NCI-H1694 (cell line): ENCODE measurements around the gene LRP1B.
A peak's percentile ranks its signal among the peaks of the same experiment; 100 is the strongest.

ENCODE experiments used
- DNase-seq: peaks from one replicate; lab custom pipeline; 2025; lab: John Stamatoyannopoulos, UW

LRP1B gene

DNA sequence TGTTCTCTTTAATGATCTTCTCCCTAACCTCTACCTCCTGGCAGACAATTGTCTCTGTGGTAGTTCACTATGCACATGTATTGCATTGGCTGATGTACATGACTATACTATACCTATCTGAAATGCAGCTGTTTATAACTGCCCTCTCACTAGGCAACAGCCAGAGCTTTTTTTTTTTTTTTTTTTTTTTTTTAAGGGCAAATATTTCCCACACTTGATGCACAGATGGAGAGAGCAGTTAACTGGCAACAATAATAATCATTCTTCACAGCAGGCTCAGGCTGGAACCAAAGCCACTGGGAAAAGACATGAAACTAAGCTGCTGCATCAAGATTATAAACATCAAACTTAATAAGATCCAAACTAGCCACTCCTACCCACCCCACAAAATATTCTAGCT, 707.7 kb downstream of the LRP1B start:
- peak; percentile 86 for DNase-seq

DNA sequence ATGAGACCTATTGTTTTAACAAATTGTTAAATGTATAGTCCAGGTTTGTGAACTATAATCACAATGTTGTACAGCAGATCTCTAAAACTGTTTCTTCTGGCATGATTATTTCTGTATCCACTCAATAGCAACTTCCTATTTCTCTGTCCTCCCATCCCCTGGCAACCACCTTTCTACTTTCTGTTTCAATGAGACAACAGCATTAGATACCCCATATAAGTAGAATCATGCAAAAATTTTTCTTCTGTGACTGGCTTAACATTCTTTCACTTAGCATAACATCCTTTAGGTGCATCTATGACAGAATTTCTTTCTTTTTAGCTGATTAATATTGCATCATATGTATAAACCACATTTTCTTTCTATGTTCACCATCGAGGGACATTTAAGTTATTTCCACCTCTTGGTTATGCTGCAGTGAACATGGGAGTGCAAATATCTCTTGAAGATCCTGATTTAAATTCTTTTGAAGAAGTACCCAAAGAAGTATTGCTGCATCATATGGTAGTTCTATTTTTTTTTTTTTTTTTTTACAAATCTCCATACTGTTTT, 713.5 kb downstream of the LRP1B start:
- no peak for DNase-seq

DNA sequence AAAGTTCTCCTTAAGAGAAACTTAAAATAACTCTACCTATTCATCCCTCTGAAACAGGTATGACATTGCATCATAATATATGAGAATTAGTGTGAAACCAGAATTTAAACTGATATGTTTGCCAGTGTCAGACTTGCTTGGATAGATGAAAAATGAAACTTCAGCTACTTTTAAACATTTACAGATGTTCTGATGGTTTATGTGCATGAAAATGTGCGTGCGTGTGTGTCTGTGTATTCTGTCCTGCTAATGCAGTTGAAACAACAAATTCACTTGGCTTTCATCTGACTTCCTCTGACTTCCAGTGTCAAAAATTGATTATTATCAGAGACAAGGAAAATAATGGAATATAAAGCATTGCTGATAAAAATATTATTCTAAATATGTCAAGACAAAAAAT, 719.4 kb downstream of the LRP1B start:
- no peak for DNase-seq

GRCh38 chr2:141399270-141399669, 731.5 kb downstream of the LRP1B start:
- no peak for DNase-seq

DNA sequence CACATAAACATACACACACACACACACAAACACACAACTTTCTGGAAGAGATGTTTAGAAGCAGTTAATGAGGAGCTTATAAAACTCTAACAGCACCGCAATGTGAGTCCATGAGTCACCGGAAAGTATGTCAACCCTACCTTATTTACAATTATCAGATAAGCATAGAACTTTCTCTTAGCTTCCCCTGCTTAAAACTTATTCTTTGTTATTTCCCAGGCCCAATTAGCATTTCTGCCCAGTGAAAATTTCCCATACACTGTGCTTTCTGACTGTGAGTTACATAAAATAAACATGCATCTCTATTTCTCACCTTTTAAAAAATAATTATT, 737.6 kb downstream of the LRP1B start:
- DNase-seq = no peak

DNA sequence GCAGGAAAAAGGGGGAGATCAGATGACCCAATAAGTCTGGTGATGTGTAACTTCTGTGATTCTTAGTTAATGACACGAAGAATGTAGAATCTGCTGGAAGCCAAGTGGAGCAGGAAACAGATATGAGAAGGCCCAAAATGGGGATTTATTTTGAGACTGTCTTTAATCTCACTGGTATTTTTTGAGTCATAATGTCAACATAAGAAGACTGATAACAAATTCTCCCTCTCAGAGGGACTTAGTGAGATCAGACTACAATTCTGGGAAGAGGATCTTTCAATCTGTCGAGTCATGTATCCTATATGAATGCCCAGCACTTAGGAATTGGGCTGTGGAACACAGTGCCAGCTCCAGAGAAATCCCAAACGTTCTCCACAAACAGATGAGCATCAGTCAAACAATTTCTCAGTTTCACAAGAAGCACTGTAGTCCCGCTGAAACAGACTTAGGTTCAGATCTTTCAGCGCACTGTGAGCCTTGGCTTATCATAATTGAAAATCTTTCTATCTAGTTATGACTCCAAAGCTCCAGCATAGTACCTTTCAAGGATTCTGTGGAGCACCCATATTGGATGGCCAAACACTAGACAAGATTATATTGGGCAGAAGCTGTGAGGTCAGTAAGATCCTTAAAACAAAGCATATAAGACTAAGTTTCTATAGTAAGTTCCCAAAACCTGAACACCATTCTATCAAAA, 738.2 kb downstream of the LRP1B start:
- no peak for DNase-seq

- no peak for DNase-seq
Observed at GRCh38 chr2:141386168-141386567, 744.6 kb downstream of the LRP1B start.

DNA sequence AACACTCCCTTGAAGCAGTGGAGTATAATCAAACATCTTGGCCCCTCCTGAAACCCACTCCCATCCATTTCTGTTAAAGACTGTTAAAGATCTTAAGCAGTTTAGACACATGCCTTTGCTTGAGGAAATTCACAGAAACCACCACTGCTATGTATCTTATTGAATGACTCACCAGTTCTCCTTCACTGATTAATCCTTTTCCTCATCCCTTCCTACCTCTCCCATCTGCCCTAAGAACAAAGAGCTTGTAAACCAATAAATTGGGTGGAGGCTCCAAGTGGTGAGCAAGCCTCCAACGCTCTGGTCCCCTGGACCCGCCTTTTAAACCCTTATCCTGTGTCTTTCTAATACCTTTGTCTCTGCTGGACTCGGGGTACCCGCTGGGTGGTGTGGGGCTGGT, 746.1 kb downstream of the LRP1B start:
- DNase-seq = no peak

DNA sequence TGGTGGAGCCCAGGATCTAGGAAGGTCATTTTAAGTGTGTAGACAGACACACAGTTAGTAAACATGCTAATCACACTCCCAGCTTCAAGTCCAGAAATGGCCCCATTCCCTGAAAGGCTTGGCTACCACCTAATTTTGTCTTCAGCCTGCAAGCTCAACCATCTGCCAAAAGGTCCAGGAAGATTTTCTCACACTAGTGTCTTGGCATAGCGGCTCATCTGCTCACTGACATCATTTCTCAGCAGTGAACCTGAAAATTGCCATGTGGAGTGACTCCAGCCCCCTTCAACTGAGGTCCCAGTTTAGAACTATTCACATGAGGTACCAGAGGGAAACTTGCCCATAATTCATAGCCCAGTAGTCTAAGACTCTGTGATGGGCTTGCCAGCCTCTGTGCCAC, 748.9 kb downstream of the LRP1B start:
- DNase-seq = no peak

DNA sequence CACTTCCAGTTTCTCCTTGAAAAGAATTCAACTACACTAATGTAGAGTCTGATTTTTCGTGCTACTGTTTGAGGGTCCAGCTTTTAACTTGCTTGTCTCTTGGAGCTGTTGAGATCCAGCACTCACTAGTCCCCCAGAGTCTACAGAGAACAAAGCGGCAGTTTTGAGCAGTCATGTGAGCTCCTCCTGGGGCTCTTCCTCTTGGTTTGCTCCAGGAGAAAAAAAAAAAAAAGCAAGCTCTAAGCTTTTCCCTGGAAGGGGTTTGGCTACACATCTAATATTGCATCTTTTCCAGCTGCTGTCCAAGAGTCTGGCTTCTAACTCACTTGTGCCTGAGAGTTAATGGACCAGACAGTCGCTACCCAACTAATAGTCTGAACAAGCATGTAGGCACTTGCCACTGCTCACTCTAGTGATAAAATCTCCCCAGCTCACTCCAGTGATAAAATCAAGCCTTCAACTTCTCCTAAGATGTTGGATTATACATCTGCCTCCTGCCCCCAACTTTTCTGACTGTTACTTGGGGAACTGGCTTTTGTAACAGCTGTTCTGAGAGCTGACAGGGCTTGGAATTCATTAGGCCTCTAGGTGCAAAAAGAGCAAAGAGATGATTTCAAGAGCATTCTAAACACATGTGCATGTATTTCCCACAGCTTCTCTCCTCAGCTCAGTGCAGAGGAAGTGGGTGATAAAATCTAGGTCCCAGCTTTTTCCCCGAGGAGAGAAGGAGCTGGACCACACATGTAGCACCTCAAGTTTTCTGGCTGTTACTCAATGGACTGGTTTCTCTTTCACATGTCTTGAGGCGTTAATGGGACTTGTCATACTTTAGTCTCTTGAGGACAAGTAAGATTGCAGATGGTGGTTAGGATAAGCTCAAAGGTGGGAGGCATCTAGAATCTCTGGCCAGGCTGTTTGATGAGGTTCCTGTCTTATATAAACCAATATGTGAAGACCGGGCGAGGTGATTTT, 750.5 kb downstream of the LRP1B start:
- no peak for DNase-seq

GRCh38 chr2:141364821-141365220, 766.0 kb downstream of the LRP1B start:
- DNase-seq = no peak

GRCh38 chr2:141362311-141362710, 768.5 kb downstream of the LRP1B start:
- no peak for DNase-seq

- no peak for DNase-seq
Observed at GRCh38 chr2:141348481-141348880, 782.3 kb downstream of the LRP1B start.

DNA sequence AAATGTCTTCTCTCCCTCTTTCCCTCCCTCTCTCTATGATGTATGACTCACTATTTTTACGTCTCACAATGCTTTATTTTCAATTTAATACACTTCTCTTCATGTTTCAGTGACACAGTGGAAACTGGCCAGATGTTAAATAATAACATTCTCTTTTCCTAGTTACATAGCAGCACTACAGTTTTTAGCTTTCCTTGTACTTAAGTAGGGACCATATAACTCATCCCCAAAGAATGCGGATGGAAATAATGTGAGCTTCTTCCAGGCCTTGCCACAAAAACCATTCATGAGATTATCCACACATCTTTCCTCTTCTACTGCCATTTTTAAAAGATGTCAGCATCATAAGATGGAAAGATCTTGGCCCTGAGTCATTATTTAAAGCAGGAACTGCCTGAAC, 789.4 kb downstream of the LRP1B start:
- no peak for DNase-seq

GRCh38 chr2:141331127-141331526, 799.7 kb downstream of the LRP1B start:
- no peak for DNase-seq

GRCh38 chr2:141329964-141330363, 800.9 kb downstream of the LRP1B start:
- no peak for DNase-seq

- no peak for DNase-seq
Observed at GRCh38 chr2:141323571-141323970, 807.2 kb downstream of the LRP1B start.

GRCh38 chr2:141317986-141318385, 812.8 kb downstream of the LRP1B start:
- no peak for DNase-seq

DNA sequence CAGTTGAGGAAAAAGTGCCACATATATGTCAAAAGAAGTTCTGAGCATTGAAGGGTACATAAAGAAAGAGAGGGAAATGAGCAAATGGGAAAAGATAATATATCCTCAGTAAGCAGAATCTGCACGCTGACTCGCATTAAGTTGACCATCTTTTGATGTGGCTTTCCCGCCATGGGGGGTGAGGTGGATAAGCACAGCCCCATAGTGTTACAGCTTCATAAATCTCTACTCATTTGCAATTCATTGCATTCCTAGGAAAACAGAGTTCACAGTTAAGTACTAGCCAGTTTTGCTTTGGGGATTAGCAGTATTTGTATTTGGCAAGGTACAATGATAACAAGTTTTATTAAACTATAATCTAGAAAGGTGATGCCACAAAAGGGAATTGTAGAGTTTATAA, 814.2 kb downstream of the LRP1B start:
- no peak for DNase-seq

- DNase-seq = no peak
Observed at GRCh38 chr2:141316103-141316502, 814.7 kb downstream of the LRP1B start.

GRCh38 chr2:141313972-141314371, 816.8 kb downstream of the LRP1B start:
- DNase-seq = no peak

GRCh38 chr2:141311430-141311829, 819.4 kb downstream of the LRP1B start:
- DNase-seq = no peak

DNA sequence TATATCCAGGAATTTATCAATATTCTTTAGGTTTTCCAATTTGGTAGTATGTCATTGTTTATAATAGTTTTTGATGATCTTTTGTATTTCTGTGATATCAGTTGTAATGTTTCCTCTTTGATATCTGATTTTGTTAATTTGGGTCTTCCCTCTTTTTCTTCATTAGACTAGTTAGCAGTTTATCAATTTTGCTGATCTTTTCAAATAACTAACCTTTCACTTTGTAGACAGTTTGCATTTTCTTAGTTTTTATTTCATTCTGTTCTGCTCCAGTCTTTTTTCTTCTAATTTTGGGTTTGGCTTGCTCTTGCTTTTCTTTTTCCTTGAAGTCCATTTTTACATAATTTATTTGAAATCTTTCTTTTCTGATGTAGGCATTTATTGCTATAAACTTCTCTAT, 824.4 kb downstream of the LRP1B start:
- no peak for DNase-seq
